GM19328 (cell line): ENCODE measurements around the gene MYL3.
"Not testable (repeated sequence)": the region's sequence is repeated elsewhere in the genome, so short reads cannot be mapped to it uniquely, and the experiment has no call there.

Experiments used
- ATAC-seq: cut with Tn5 transposase; IDR thresholded peaks from one replicate; pipeline ENCODE4 v1.9.1; 2021; ENCODE audit warnings: mild to moderate bottlenecking, moderate library complexity; ENCODE audit not compliant: unreplicated experiment

Gene MYL3

DNA sequence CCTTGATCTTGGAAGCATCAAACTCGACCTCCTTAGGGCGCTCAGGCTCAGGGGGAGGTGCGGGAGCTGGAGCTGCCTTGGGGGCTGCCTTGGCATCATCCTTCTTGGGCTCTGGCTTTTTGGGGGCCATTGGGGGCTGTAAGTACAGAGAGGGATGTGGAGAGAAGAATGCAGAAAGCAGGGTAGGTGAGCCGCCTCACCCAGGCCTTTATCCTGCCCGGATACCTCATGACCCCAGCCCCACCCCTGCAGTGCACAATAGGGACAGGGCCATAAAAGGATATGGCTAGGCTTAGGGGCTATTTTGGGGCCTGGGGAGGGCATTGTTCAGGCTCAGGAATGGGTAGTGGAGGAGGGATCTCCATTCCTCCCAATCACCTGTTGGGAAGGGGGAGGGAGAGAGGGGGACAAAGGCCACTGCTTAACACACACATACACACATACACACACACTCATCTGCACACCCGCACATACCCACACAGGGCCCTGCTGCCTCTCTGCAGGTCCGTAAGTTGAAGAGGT lies at the start of gene MYL3:
TSS of gene MYL3 (minus strand) at position 184 of the 522 bp plus-strand sequence. CDS start at position 130, 54 bp downstream.
- ATAC-seq = no peak

DNA sequence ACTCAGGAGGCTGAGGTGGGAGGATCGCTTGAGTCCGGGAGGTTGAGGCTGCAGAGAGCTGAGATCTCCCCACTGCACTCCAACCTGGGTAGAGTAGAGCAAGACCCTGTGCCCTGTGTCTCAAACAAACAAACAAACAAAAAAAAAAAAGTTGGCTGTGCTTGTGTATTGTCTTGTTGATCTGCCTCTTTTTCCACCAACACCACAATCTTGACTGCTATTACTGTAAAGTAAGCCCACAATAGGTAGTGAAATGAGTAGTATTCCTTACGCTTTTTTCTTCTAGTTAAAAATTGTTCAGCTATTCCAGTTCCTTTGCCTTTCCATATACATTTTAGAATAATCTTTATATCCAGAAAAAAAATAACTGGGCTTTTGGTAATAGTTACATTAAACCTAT lies 49.7 kb upstream of the MYL3 start:
- no peak for ATAC-seq

GRCh38 chr3:46910914-46911313 lies 47.7 kb upstream of the MYL3 start:
- ATAC-seq = not testable (repeated sequence)

GRCh38 chr3:46910166-46910760 lies 47.0 kb upstream of the MYL3 start:
- ATAC-seq = no peak

- ATAC-seq = no peak
Observed at GRCh38 chr3:46909535-46910161, 46.4 kb upstream of the MYL3 start.

DNA sequence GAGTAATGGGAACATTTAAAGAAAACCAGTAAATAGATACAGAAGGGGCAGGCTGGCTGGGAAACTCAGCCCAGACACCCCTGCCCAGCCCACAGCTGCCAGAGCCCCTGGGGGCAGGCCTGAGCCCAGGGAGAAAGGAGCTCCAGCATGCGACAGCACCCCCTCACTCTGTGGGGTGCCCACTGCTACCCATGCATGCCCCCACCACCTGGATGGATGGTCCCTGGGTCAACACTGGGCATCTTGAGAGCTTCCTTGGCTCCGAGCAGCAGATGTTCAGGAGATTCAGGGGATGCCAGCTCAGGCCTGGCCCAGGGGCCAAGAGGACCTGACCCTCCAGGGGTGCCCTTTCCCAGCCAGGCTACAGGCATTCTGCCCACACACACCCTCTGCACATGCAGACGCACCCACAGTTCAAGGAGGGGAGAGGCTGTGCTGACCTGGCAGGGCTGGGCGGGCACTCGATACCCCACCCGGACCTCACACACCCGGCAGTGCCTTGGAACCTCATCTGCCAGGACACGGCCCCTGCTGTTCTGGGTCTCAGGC lies 45.8 kb upstream of the MYL3 start:
- ATAC-seq = no peak

- ATAC-seq = no peak
Observed at GRCh38 chr3:46908294-46908985, 45.2 kb upstream of the MYL3 start.

GRCh38 chr3:46907960-46908293 lies 44.7 kb upstream of the MYL3 start:
- no peak for ATAC-seq

DNA sequence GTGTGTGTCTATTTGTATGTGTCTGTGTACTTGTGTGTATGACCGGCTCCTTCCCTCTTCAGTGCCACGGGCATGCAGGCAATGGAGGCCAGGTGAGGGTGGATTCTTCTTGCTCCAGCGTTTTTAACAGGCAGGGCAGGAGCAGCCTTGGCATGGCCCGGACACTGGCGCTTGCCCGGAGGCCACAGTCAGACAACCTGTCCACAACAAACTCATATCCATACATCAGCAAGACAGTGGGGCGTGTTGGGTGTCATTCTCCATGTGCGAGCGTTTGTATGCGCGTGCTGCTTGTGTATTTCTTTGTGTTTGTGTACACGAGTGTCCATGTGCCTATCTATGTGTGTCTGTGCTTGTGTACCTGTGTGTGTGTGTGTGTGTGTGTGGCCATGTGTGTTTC lies 44.0 kb upstream of the MYL3 start:
- no peak for ATAC-seq

DNA sequence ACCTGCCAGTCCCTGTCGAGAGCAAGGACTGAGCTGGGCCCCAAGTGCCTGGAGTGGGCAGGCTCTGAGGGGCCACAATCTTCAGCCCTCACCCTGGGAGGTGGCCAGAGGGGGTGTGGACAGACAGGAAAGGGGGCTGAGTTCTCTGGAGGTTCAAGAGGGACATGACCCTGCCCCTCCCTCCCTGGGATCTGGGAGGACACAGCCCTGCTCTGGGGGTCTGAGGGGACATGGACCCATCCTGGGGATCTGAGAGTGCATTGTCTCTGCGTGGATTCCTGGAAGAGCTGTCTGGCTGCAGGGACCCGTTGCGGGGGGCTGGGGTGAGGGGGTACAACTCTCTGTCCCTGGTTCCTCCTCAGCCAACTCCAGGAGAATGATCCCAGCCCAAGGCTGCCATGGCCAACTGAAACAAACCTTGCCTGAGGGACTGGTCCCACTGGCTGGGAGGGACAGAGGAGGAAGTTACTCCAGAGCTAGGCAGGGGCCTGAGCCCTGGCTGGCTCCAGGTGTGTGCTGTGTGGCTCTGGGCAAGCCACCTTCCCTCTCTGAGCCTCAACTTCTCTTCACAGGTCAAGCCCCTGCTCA lies 43.3 kb upstream of the MYL3 start:
- no peak for ATAC-seq

- ATAC-seq = no peak
Observed at GRCh38 chr3:46905661-46906451, 42.6 kb upstream of the MYL3 start.

DNA sequence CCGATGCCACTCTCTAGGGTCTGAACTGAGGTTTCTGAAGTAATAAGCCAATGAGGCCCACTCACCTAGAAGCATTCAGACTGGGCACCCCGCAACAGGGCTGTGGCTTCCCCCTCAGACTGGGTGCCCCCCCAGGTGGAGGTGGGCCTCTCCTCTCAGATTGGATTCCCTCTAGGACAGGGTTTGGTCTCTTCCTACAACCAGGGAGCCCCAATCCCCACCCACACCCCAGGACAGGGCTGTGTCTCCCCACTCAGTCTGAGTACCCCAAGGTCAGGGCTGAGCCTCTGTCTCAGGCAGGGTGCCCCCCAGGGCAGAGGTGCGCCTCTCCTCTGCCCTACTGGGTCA lies 41.9 kb upstream of the MYL3 start:
- ATAC-seq = no peak

DNA sequence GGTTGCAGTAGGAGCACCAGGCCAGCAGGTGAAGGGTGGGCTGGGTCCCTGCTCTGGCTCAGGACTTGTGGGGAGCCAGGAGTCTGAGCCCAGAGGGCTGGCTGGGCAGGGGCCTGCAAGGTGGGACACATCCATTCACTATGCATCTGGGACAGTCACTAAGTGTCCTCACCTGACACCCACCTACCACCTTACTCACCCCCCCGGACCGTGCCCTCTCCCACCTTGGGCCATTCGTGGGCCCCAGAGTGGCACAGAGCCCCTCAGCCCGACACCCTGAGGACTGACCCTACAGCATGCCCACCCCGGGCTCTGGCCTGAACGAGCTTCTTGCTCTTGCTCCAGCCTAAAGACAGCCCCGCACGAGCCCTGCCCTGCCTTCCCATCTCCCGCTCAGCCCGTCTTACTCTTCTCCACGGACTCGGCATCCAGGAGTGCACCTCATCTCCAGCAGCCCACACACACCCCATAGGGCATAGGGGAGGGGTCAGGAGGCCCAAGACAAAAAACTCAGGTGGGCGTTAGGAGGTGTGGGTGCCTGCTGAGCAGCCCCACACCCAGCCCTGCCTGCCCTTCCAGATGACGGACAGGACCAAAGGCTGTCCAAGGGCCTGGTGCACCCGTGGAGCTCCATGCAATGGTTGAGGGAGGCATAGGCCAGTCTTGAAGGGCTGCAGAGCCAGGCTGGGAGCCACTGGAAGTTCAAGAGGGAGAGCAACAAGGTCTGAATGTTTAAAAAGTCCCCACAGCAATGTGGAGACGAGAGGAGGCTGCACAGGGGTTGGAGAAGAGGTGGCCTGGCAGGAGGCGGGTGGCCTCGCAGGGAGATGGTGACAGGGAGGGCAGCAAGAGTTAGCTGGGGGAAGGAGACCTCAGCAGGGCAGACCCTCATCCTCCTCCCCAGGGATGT lies 41.3 kb upstream of the MYL3 start:
- ATAC-seq = no peak

- ATAC-seq = no peak
Observed at GRCh38 chr3:46903341-46904302, 40.4 kb upstream of the MYL3 start.

DNA sequence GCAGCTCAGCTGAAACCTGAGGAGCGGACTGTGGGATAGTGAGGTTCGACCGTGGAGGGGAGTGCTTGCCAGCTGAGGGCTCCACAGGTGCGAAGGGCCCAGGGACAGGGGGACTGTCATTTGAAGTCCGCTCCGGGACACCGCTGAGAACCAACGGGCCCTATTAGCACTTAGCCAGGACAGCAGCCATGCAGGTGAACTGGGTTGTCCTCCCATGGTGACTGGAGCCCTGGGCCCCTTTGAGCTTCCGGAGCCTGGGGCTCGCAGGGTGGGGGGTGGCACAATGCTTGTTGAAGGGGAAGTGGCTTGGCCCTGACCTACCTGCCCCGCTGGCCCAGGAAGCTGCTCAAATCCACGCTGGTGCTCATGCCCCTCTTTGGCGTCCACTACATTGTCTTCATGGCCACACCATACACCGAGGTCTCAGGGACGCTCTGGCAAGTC lies 39.0 kb upstream of the MYL3 start:
- no peak for ATAC-seq

- ATAC-seq = no peak
Observed at GRCh38 chr3:46901591-46902187, 38.4 kb upstream of the MYL3 start.

DNA sequence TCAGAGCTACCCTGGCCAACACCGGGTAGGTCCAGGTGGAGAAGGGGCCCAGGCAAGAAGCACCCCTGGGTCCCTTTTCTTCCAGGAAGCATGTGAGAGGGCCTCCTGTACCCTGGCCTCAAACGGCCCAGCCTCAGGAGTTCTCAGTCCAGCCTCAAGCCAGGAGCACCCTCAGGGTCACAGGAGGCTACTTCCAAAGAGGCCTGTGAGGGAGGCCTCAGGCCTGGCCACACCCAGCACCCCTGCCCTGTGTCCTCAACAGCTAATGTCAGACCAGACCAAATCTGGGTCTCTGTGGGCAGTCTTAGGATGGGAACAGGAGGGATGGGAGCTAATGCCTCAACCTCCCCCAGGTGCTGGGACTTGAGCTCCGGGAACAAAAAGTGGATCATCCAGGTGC lies 37.8 kb upstream of the MYL3 start:
- ATAC-seq = no peak

DNA sequence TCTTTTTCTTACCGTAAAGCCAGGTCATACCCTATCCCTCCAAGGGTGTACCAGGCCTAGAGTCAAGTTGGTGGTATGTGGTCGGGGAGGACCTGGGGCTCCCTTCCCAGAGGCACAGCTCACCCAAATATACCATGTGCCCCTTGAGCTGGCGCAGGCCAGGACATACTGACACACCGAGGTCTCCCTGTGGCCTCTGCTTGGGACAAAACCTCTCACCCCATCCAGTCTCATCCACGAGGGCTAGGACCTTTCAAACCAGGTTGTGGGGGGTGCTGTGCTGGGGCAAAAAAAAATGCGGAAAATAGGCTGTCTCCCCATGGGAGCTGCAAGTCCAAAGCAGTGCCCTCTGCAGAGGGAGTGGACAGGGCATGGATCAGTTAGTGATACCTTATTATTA lies 37.1 kb upstream of the MYL3 start:
- ATAC-seq = no peak

DNA sequence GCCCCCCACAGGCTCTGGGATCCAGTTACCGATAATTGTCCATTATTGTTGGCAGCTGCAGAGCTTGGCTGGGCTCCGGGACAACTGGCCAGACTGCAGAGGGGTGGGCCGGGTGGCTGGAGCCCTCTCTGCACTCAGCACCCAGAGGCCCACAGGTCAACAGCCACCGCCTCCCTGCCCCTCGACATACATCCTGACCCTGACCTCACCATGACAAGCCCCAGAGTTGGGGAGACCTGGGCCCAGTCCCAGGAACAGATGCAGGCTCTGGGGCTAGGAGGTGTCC lies 36.7 kb upstream of the MYL3 start:
- no peak for ATAC-seq
